NCI-H748 treated with DMSO at 0.1 percent for 48 hours (cell line): Measurements from ENCODE around the gene MMD.
"Not testable (repeated sequence)": the region's sequence is repeated elsewhere in the genome, so short reads cannot be mapped to it uniquely, and the experiment has no call there.

Source experiments
- DNase-seq: peaks from one replicate; lab custom pipeline; 2025; lab: John Stamatoyannopoulos, UW

MMD gene

DNA sequence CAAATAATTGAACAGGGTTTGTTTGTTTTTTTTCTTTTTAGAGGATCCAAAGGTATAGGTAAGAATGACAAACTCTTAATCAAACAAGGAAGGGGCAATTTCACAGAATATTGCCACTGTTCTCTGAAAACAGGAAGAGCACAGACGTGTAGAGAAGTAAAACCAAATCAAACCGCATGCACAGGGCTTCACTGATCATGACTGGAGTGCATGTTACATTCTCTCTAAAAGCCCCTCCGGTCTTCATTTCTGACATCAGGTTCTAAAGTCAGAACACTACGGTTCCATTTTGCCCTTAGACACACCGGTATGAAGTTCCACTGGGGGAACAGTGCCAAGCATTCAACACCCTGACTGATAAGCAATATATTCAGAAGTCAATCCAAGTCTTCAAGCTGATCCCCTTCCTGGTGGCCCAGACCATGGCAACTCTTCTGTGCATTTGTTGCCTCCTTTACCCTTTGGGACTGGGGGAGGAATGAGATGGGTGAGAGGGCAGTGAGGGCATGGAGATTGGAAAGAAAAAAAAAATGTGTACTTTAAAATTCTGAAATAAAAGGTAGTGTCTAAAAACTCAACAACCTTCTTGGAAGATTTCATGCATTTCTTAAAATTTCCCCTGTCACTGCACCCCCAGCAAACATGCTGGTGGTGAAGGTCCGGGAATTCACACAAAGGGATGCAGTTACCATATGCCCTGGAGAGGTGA is 1.4 kb downstream of the MMD start:
- no peak for DNase-seq

- no peak for DNase-seq
Observed at GRCh38 chr17:55418369-55419268, 3.0 kb downstream of the MMD start.

DNA sequence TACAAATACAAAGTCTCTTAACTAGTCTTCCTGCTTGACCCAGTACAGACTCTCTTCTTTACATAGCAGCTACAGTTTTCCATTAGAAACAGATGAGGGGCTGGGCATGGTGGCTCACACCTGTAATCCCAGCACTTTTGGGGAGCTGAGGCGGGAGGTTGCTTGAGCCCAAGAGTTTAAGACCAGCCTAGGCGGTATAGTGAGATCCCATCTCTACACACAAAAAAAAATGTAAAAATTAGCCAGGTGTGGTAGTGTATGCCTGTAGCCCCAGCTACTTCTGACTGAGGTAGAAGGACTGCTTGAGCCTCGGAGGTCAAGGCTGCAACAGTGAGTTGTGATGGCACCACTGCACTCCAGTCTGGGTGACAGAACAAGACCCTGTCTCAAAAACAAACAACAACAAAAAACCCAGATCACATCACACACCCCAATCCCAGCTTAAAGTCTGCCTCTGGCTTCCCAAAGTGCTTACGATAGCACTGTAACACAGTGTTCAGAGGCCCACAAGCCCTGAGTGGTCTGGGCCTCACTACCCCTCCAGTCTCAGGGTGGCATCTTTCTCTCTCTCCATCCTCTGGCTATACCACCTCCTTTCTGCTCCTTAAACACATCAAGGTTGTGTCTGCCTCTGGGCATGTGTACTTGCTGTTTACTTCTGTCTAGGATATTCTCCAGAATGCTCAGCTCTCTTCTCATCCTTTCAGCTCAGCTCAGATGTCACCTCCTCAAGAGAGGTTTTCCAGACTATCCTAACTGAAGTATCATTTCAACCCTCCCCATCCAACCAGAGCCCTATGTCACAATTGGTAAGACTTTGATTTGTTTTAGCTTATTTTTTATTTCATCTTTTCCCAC is 4.0 kb downstream of the MMD start:
- DNase-seq = no peak

DNA sequence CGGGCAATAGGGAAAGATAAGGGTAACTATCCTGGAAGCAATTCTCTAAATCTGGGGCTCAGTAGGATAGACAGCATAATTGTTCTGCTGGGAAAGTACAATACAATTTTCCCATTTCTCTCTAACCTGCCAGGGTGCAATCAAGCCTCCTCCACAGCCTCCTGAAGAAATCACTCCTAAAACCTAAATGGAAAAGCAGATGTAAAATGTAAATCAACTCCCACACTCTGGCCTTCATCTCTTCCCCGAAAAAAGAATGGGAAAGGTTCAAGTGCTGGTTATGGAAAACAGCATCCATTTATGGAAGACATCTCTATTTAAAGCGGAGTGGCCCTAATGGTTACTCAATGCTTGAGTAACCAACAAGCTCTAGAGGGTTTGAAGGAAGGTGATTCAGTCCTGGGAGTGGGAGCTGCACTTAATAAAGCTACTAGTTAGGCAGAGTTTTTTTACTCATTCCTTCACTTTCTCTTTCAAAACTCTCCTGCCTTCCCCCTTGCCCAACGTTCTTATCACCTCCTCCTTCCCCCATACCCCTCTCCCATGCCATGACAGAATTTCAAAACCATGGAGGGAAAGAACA is 5.1 kb downstream of the MMD start:
- DNase-seq = no peak

DNA sequence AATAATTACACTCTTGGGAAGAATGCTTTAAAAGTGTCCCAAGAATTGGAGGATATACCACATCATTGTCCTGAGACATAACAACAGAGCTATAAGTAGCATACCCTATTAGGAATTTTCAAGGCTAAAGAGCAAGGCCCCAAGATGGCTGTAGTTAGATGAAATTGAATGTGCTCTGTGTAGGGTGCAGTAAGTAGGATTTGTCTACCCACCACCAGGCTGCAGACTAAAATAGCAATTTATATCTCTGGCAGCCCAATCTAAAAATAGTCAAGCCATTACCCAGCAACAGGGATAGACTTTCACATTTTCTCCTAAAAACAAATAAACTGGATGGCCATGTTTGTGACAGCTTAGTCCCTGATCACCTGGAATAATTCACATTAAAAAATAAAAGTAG is 5.6 kb downstream of the MMD start:
- no peak for DNase-seq

GRCh38 chr17:55414983-55415382 is 6.7 kb downstream of the MMD start:
- DNase-seq = no peak

GRCh38 chr17:55413825-55414489 is 7.7 kb downstream of the MMD start:
- DNase-seq = no peak

- DNase-seq = no peak
Observed at GRCh38 chr17:55411463-55411855, 10.2 kb downstream of the MMD start.

- no peak for DNase-seq
Observed at GRCh38 chr17:55410722-55411462, 10.7 kb downstream of the MMD start.

DNA sequence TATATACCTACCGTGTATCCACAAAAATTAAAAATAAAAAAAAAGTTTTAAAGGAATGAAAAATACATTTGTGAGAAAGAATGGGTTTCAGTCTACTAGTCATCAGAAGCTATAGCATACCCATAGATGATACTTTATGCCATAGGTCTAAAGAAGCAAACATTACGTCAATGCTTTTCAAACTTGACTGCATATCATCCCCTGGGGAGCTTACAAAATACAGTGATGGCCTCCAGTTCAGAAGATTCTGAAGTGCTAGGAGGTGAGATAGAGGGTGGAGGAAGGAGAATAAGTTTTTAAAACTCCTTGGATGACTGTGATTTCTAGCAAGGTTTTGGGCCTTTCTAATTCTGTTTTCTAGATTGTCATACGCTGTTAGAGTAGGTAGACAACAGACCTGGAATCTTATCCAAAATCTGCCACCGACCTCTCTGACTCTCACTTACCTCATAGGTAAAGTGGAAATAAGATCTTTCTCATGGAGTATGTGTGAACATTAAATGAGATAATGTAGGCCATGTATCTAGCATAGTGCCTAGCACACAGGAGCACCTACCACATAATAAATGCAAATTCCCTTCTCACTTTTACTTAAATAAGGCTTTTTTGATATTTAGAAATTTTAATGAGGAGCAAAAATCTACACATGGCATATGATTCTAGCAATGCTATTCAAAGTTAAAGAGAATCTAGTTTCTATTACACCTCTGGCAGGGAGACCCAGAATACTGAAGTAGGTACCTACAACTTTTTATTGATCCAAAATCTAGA is 12.4 kb downstream of the MMD start:
- no peak for DNase-seq

DNA sequence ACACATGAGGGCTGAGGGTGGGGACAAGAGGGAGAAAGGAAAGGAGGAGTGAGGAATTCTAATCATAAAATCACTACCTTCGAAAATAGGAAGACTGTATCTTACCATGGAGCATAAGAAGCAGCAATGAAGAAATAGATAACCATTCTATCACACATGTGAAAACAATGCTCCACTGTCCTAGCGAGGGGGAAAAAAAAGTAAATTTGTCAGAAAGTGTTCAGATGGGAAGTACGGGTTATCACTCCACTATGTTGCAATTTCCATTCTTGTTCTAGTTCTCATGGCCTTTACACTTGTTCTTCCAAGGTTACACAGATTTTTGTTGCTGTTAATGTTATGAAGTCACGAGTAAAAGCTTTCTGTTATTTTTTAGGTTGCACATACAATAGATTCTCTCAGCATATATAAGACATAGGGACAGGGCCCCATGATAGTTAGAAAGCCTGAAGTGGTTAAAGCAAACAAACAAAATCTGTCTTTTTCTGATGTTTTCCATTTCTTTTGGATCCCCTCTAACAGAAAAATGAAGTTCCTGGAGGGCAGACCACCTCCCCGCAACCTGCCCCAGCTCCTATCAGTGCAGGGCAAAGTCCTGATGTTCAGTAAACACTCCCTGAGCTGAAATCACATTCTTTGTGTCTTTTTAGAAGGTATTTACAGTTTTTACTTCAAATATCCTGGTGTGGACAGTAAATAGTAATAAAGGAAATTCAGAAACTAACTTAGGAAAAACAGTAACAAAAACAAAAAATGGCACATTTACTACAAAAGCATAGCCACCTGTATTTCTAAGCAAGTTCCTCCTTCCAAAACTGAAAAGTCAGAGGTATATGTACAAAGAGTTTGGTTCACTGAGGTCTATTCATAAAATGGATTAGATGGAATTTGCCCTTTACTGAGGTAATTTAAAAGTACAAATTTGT is 13.7 kb downstream of the MMD start:
- DNase-seq = no peak

GRCh38 chr17:55405600-55405999 is 16.0 kb downstream of the MMD start:
- DNase-seq = no peak

DNA sequence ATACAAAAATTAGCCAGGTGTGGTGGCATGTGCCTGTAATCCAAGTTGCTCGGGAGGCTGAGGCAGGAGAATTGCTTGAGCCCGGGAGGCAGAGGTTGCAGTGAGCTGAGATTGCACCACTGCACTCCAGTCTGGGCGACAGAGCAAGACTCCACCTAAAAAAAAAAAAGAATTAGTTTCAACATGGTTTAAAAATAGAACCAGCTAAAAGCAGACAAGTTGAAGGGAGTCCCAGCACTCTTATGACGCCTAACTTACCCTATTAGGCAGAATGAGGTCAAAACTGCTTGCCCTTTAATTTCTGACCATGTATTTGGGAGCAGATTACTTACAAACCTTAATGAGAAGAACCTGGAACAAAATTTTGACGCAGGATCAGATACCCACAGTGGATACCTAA is 17.4 kb downstream of the MMD start:
- DNase-seq = not testable (repeated sequence)

DNA sequence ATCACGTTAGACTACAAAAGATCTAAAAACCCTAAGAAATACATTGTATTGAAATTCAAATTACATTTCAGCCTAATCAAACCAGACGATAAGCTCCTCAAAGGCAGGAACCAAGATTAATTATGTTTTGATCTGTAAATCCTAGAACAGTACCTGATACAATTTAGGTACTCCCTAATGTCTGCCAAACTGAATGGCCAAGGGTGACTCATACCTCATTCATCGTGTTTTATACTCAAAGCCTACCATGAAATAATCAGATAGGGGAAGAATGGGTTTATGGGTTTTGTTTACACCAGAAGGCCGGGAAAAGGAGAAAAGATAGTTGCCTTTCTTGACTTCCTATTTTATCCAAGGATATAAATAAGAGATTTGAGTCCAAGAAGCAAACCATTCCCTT is 19.3 kb downstream of the MMD start:
- no peak for DNase-seq

GRCh38 chr17:55398689-55399088 is 22.9 kb downstream of the MMD start:
- no peak for DNase-seq

DNA sequence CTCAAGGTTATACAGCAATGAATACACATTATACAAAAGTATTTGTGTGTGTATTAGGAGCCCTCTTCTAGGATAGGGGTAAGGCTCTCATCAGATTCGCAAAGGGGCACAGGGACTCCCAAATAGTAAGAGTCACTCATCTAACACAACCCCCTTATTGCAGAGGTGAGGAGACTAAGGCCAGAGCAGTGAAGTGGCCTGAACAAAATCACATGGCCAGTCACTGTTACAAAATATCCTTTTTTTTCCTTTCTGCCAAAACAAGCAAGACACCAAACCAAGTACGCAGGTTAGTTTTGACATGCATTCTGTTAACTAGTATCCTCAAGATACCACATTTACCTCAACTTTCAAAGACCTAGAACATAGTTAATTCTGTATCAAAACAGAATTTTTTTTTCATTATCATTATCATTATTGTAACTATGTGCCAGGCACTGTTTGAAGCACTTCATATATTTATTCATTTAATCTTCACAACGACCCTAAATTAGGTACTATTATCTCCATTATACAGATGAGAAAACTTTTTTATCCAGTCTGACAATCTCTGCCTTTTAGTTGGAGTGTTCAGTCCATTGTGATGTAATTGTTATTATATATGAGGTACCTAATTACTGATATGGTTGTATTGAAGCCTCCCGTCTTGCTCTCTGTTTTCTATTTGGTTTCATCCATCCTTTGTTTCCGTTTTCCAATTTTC is 25.7 kb downstream of the MMD start:
- DNase-seq = no peak

GRCh38 chr17:55394357-55395021 is 27.1 kb downstream of the MMD start:
- DNase-seq = no peak
